B cell (primary cell): Measurements from ENCODE around the gene BABAM2. TPM values are rescaled to one million over a fixed set of nuclear protein-coding genes. Genes with fewer than 3 reads are reported as not detected.

ENCODE experiments used
- ATAC-seq: fragments of 200-7000 bp; cut with Tn5 transposase; one replicate; pipeline ENCODE4 v1.10.0; 2021; ENCODE audit warnings: low read depth, mild to moderate bottlenecking, moderate number of reproducible peaks, moderate library complexity
- CTCF ChIA-PET: fragments of 350-600 bp; sonication (Branson Sonifier 250); formaldehyde crosslinking; loops from one replicate; lab custom pipeline; 2021; ENCODE audit warnings: antibody characterized with exemption, inconsistent platforms; lab: Charles Lee
- POLR2A ChIA-PET: fragments of 350-600 bp; sonication (Branson Sonifier 250); formaldehyde crosslinking; loops from one replicate; lab custom pipeline; 2021; ENCODE audit warnings: antibody characterized with exemption; lab: Charles Lee
- DNase-seq: peaks from one replicate; pipeline ENCODE4 v3.0.0; 2013
- H2AFZ ChIP-seq: 2 replicates; pipeline ENCODE4 v1.6.1; 2012; ENCODE audit warnings: mild to moderate bottlenecking, low read depth, low read length; ENCODE audit not compliant: insufficient read depth, poor library complexity, severe bottlenecking
- H3K27ac ChIP-seq, 2 donors: 1 replicate in 1 of 2; 2 replicates in 1 of 2; pipeline ENCODE4 v1.5.1; 2012 to 2013; ENCODE audit warnings: low read length in 2 of 2, mild to moderate bottlenecking in 2 of 2, moderate library complexity in 1 of 2
- H3K27me3 ChIP-seq, 4 experiments: fragments of 200-600 bp in 1 of 4; sonication (generic) in 1 of 4; replicated peaks in 1 of 4; 1 replicate in 2 of 4; 2 replicates in 2 of 4; pipeline versions ENCODE4 v1.6.1 to v1.7.0; 2013 to 2016; ENCODE audit warnings: low read length in 3 of 4, mild to moderate bottlenecking in 2 of 4, mixed read lengths in 1 of 4, moderate library complexity in 1 of 4; ENCODE audit not compliant: insufficient read depth in 4 of 4, control insufficient read depth in 3 of 4; ENCODE audit errors: control extremely low read depth in 1 of 4
- H3K36me3 ChIP-seq, 2 experiments: replicated peaks in 1 of 2; 1 replicate in 1 of 2; 2 replicates in 1 of 2; pipeline versions ENCODE4 v1.6.1 to v1.7.1; 2013; ENCODE audit warnings: low read length in 1 of 2; ENCODE audit not compliant: insufficient read depth in 2 of 2, control insufficient read depth in 1 of 2; ENCODE audit errors: control extremely low read depth in 1 of 2, extremely low read depth in 1 of 2
- H3K4me1 ChIP-seq, 2 donors: fragments of 200-600 bp in 1 of 2; sonication (generic) in 1 of 2; 1 replicate in 1 of 2; 2 replicates in 1 of 2; pipeline versions ENCODE4 v1.5.1 to v1.6.1; 2013 to 2017; ENCODE audit warnings: low read length in 2 of 2; ENCODE audit not compliant: control insufficient read depth in 2 of 2, insufficient read depth in 2 of 2
- H3K4me2 ChIP-seq: replicated peaks from 2 replicates; pipeline ENCODE3; 2012; ENCODE audit warnings: mild to moderate bottlenecking, low read depth, low read length; ENCODE audit not compliant: poor library complexity, severe bottlenecking
- H3K4me3 ChIP-seq, 5 experiments: fragments of 200-600 bp in 1 of 5; sonication (generic) in 1 of 5; 1 replicate in 3 of 5; 2 replicates in 2 of 5; pipeline versions ENCODE4 v1.5.1 to v1.7.0; 2011 to 2016; ENCODE audit warnings: low read length in 4 of 5, mild to moderate bottlenecking in 4 of 5, low read depth in 2 of 5, control low read depth in 1 of 5, moderate library complexity in 1 of 5; ENCODE audit not compliant: insufficient read depth in 1 of 5; ENCODE audit errors: control extremely low read depth in 1 of 5, extremely low read depth in 1 of 5
- H3K79me2 ChIP-seq: fragments of 200-600 bp; sonication (generic); one replicate; pipeline ENCODE4 v1.6.0; 2016; ENCODE audit warnings: low read length; ENCODE audit not compliant: control insufficient read depth, insufficient read depth
- H3K9ac ChIP-seq: fragments of 200-600 bp; sonication (generic); 2 replicates; pipeline ENCODE4 v1.6.1; 2017; ENCODE audit warnings: mild to moderate bottlenecking, low read length, moderate library complexity
- H3K9me3 ChIP-seq, 3 donors: one replicate each; pipeline versions ENCODE4 v1.6.1 to v1.7.1; 2013; ENCODE audit warnings: low read length in 2 of 3; ENCODE audit not compliant: control insufficient read depth in 2 of 3, insufficient read depth in 1 of 3; ENCODE audit errors: control extremely low read depth in 1 of 3
- H4K20me1 ChIP-seq: 2 replicates; pipeline ENCODE4 v1.6.0; 2012; ENCODE audit warnings: mild to moderate bottlenecking, low read length; ENCODE audit not compliant: insufficient read depth, control insufficient read depth, poor library complexity, severe bottlenecking
- H3K27ac Mint-ChIP-seq: one replicate; pipeline ENCODE4 v1.8.0; 2021; ENCODE audit warnings: mixed read lengths
- H3K27me3 Mint-ChIP-seq: one replicate; pipeline ENCODE4 v1.8.0; 2021; ENCODE audit warnings: mixed read lengths
- H3K4me1 Mint-ChIP-seq: one replicate; pipeline ENCODE4 v1.8.0; 2021; ENCODE audit warnings: mixed read lengths
- H3K4me3 Mint-ChIP-seq: one replicate; pipeline ENCODE4 v1.8.0; 2021; ENCODE audit warnings: mixed read lengths
- H3K9me3 Mint-ChIP-seq: one replicate; pipeline ENCODE4 v1.8.0; 2022; ENCODE audit warnings: mixed read lengths; ENCODE audit not compliant: insufficient read depth
- EZH2 ChIP-seq: IDR thresholded peaks from 2 replicates; pipeline ENCODE4 v1.6.1; 2012; ENCODE audit warnings: borderline replicate concordance, low read depth, mild to moderate bottlenecking, moderate library complexity, low read length; ENCODE audit not compliant: insufficient read depth, poor library complexity, severe bottlenecking
- WGBS: methylation state at CpG from one replicate; pipeline ENCODE4 v1.1.5; 2013; ENCODE audit warnings: missing lambda C conversion rate; ENCODE audit not compliant: insufficient coverage; 5-methylcytosine and 5-hydroxymethylcytosine counted together
- intact Hi-C: fragments of 100-400 bp; cut with micrococcal nuclease; formaldehyde crosslinking; loops from one replicate; pipeline ENCODE4 v1.10.0; 2022
- polyA plus RNA-seq: library from polyadenylated mRNA; depleted of rRNA; stranded (reverse); fragments of >200 nt; gene quantifications from 2 replicates; pipeline ENCODE4 v1.2.3, GENCODE V29; 2012
- total RNA-seq, 2 donors: library from RNA; stranded (reverse); fragments of 120-200 nt in 1 of 2; gene quantifications; 1 replicate in 1 of 2; 2 replicates in 1 of 2; pipeline versions ENCODE4 v1.2.3 to v1.2.4, GENCODE V29; 2013 to 2022
- TF ChIP-seq, protein P1 (sequence below): fragments of 200-600 bp; IDR thresholded peaks from one replicate; pipeline ENCODE4 v1.8.0; 2022; ENCODE audit warnings: antibody characterized with exemption, mild to moderate bottlenecking

BABAM2 gene
- total and polyA plus RNA-seq, 2 donors (not counting 1 experiment from before 2014, with no cell fraction given), result 22.3 to 69.6 TPM

DNA sequence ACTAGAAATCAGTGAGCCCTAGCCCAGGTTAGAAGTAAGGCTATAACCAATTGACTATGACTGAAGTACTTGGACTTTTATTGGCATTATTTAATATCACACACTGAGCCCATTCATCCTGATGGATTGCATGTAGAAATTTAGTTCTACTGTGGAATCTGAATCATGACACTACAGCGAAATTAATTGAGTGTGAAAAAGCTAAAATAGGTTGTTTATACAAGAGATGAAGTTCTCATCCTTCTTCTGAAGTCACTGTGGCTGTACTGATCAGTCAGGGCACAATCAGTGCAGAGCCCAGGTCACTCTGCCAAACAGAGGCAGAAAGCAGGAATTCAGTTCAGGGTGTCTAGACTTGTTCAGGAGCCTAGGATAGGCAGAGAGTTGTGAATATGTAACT, 158.9 kb downstream of the BABAM2 start:
- WGBS, result 100% methylated on average over 1 of the region's 1 CpG
- H3K4me2 ChIP-seq, result no peak overlapping the region
- no peak overlapping the region for H3K9ac ChIP-seq
- Mint-ChIP-seq H3K27ac (no peak overlapping the region), H3K27me3 (no peaks in the 10 kb centered on the region), H3K9me3 (no peaks in the 10 kb centered on the region), H3K4me1 (no peaks in the 10 kb centered on the region), H3K4me3 (no peak overlapping the region)
- H3K36me3 ChIP-seq, result peaks cover 0 to 2% of the 10 kb centered on the region in 2 experiments
- intact Hi-C loops, result no loop called here
- H4K20me1 ChIP-seq, result no peaks in the 10 kb centered on the region
- POLR2A ChIA-PET, result no interaction called here
- no peak overlapping the region for H2AFZ ChIP-seq
- H3K27me3 ChIP-seq, result no peaks in the 10 kb centered on the region
- no peak for DNase-seq
- no peak overlapping the region for H3K27ac ChIP-seq
- no peaks in the 10 kb centered on the region for H3K9me3 ChIP-seq
- H3K4me1 ChIP-seq, result no peaks in the 10 kb centered on the region
- H3K4me3 ChIP-seq, result no peak overlapping the region
- no peak for ATAC-seq
- TF ChIP-seq EZH2, result no peak
- TF ChIP-seq, protein P1, sequence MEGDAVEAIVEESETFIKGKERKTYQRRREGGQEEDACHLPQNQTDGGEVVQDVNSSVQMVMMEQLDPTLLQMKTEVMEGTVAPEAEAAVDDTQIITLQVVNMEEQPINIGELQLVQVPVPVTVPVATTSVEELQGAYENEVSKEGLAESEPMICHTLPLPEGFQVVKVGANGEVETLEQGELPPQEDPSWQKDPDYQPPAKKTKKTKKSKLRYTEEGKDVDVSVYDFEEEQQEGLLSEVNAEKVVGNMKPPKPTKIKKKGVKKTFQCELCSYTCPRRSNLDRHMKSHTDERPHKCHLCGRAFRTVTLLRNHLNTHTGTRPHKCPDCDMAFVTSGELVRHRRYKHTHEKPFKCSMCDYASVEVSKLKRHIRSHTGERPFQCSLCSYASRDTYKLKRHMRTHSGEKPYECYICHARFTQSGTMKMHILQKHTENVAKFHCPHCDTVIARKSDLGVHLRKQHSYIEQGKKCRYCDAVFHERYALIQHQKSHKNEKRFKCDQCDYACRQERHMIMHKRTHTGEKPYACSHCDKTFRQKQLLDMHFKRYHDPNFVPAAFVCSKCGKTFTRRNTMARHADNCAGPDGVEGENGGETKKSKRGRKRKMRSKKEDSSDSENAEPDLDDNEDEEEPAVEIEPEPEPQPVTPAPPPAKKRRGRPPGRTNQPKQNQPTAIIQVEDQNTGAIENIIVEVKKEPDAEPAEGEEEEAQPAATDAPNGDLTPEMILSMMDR, result no peak
- CTCF ChIA-PET, result no interaction called here
- no peaks in the 10 kb centered on the region for H3K79me2 ChIP-seq

DNA sequence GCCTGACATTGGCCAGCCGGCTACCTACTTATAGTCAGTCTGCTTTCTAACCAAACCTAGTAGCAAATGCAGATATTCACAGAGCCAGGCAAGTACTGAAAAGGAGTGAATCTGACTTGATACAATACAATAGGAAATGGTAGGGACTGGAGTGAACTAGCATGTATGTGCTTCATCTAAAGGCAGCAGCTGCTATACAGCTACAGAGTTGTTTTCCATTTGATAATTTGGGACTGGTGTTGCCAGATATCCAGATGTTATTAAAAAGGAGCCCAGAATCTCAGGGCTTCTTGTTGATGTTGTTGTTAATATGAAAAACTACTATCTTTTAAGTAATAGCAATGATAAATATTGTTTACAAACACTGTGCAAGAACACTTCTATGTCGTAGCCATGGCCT, 159.4 kb downstream of the BABAM2 start:
- Histone ChIP-seq H3K9me3 (no peaks in the 10 kb centered on the region), H3K36me3 (peaks cover 0 to 4% of the 10 kb centered on the region in 2 experiments), H3K27me3 (no peaks in the 10 kb centered on the region), H3K4me1 (no peaks in the 10 kb centered on the region), H4K20me1 (no peaks in the 10 kb centered on the region), H3K4me2 (no peak overlapping the region), H3K27ac (no peak overlapping the region), H3K4me3 (no peak overlapping the region), H3K79me2 (no peaks in the 10 kb centered on the region), H2AFZ (no peak overlapping the region), H3K9ac (no peak overlapping the region)
- ChIA-PET POLR2A (no interaction called here), CTCF (no interaction called here)
- TF ChIP-seq, protein P1, result no peak
- TF ChIP-seq EZH2, result no peak
- Mint-ChIP-seq H3K9me3 (no peaks in the 10 kb centered on the region), H3K27me3 (no peaks in the 10 kb centered on the region), H3K27ac (no peak overlapping the region), H3K4me3 (no peak overlapping the region), H3K4me1 (no peaks in the 10 kb centered on the region)
- intact Hi-C loops, result no loop called here
- DNase-seq (no peak), ATAC-seq (no peak)
- WGBS, result no CpG with 5 or more reads among the region's 2 CpGs
